Esophagus muscularis mucosa (tissue), 3 donors: Measurements from ENCODE around the gene ZSCAN5A.

ENCODE experiments used
- EP300 ChIP-seq: sonication (generic); formaldehyde crosslinking; IDR thresholded peaks from one replicate; pipeline ENCODE4 v1.6.1; 2017; ENCODE audit warnings: antibody characterized with exemption
- TF ChIP-seq, protein P1 (sequence below), 3 experiments: fragments of 200-600 bp in 2 of 3; fragments of 450-650 bp in 1 of 3; sonication (generic) in 2 of 3; IDR thresholded peaks; one replicate each; pipeline ENCODE4 v1.5.1; 2017 to 2019; ENCODE audit warnings: antibody characterized with exemption in 3 of 3, mild to moderate bottlenecking in 2 of 3, moderate library complexity in 1 of 3

DNA sequence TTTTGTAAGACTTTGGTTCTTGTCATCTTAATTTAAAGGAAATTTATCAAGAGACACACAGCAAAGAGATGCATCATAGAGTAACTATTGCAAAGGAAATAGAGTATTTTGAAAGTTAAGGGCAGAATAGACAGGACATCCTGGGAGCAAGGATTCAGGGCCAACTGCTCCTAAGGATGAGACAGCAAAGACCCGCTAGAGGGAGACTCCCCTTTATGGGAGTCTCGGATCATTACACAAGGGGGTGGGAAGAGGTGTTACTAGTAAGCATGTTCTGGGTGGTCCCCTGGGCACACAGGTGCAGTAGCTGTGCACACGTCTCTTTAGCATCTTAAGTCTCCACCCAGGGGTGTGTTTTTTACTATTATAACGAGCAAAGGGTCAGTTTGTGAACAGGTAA, 102.9 kb downstream of the ZSCAN5A start:
- TF ChIP-seq, protein P1, sequence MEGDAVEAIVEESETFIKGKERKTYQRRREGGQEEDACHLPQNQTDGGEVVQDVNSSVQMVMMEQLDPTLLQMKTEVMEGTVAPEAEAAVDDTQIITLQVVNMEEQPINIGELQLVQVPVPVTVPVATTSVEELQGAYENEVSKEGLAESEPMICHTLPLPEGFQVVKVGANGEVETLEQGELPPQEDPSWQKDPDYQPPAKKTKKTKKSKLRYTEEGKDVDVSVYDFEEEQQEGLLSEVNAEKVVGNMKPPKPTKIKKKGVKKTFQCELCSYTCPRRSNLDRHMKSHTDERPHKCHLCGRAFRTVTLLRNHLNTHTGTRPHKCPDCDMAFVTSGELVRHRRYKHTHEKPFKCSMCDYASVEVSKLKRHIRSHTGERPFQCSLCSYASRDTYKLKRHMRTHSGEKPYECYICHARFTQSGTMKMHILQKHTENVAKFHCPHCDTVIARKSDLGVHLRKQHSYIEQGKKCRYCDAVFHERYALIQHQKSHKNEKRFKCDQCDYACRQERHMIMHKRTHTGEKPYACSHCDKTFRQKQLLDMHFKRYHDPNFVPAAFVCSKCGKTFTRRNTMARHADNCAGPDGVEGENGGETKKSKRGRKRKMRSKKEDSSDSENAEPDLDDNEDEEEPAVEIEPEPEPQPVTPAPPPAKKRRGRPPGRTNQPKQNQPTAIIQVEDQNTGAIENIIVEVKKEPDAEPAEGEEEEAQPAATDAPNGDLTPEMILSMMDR (IDR thresholded peaks at IDR 0.05): no peak
- TF ChIP-seq EP300: no peak
